Measurements from ENCODE around the gene KRT86.
"Not testable (repeated sequence)": the region's sequence is repeated elsewhere in the genome, so short reads cannot be mapped to it uniquely, and the experiment has no call there.

KRT86 gene

GRCh38 chr12:52238916-52239646 lies 35.4 kb upstream of the KRT86 start:
- no peak for DNase-seq

GRCh38 chr12:52239767-52240166 lies 34.7 kb upstream of the KRT86 start:
- DNase-seq = no peak

- DNase-seq = not testable (repeated sequence)
Measured at GRCh38 chr12:52240247-52240646, 34.2 kb upstream of the KRT86 start.

GRCh38 chr12:52241205-52241842 lies 33.1 kb upstream of the KRT86 start:
- no peak for DNase-seq

DNA sequence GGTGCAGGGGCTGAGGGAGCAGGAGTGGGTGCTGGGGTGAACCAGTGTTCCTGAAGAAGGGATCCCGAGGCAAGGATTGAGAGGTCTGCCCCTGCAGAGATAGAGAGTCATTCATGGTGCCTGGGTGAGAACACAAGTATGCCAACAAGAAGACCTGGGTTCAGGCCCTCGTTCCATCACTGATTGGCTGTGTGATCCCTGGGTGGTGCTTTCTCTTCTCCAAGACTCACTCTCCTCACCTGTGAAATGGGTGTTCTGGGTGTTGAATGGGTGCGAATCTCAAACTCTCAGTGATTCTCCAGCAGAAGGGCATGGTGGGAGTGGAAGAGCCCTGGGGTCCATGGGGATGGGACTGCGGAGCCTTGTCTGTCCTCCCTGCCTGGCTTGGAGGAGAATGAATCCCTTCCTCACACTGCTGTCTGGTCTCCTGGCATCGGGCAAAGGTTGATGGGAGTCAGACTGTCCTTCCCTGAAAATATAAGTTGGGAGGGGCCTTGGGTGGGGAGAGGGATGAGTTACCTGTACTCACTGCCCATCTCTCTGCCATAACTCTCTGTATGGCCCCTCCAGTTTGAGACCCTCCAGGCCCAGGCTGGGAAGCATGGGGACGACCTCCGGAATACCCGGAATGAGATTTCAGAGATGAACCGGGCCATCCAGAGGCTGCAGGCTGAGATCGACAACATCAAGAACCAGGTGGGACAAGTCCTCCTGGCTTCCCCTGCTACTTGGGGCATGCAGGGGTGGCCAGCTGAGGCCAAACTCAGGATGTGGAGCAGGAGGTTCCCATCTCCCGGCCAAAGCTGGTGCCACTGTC lies 31.8 kb upstream of the KRT86 start:
- DNase-seq = no peak

- no peak for DNase-seq
Measured at GRCh38 chr12:52243259-52243855, 31.1 kb upstream of the KRT86 start.

DNA sequence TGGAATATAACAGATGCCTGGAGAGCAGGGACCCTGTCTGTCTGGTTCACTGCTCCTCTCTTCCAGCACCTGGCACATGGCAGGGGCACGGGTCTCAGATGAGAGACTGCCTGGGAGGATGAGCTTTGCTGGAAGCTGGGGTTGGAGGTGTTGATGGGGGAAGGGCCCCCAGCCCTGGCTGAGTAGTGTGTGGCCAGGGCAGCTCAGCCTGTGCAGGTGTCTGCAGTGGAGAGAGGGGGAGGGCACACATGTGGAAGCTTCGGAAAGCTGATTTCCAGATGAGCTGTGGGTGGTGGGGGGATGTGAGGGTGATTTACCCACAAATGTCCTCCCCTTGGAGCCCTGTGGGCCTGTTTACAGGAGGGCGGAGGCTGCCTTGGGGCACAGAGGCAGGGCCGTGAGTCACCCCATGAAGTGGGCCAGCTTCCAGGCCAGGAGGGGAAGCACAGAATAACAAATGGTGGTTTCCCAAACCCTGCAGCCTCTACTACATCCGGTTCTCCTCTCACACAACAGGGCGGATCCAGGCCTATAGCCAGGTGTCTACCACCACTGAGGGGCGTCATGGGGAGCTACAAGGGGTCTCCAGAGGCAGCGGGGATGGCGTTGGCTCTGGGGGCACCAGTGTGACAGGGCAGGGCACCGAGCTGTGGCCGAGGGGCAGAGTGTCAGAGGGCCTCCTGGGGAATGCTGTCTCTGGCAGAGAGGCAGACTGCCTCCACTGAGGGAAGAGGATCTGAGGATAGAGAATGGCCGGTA lies 30.4 kb upstream of the KRT86 start:
- peak; percentile 81 for DNase-seq

- no peak for DNase-seq
Measured at GRCh38 chr12:52244615-52244994, 29.8 kb upstream of the KRT86 start.

DNA sequence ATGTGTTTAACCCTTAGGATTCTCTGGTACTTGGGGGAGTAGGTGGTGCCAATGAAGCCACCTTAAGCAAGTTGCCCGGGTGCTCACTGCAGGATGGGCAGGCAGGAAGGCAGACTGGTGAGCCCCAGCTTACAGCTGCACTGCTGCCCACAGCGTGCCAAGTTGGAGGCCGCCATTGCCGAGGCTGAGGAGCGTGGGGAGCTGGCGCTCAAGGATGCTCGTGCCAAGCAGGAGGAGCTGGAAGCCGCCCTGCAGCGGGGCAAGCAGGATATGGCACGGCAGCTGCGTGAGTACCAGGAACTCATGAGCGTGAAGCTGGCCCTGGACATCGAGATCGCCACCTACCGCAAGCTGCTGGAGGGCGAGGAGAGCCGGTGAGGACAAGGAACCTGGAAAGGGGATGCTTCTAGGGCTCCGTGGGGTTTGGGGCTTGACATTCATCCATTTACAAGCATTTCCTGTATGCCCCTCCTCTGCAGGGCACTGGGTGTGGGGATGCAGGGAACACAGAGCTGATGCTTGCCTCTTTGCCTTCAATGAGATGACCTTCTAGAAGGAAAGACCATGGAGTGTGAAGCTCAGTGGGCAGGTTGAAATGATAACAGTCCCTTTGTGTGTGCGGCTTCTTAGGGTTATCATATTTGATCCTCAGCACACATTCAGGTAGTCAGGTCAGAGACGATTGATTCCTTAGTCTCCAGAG lies 29.0 kb upstream of the KRT86 start:
- no peak for DNase-seq

GRCh38 chr12:52245962-52246569 lies 28.4 kb upstream of the KRT86 start:
- no peak for DNase-seq

GRCh38 chr12:52246720-52247621 lies 27.5 kb upstream of the KRT86 start:
- peak; percentile 55 for DNase-seq

DNA sequence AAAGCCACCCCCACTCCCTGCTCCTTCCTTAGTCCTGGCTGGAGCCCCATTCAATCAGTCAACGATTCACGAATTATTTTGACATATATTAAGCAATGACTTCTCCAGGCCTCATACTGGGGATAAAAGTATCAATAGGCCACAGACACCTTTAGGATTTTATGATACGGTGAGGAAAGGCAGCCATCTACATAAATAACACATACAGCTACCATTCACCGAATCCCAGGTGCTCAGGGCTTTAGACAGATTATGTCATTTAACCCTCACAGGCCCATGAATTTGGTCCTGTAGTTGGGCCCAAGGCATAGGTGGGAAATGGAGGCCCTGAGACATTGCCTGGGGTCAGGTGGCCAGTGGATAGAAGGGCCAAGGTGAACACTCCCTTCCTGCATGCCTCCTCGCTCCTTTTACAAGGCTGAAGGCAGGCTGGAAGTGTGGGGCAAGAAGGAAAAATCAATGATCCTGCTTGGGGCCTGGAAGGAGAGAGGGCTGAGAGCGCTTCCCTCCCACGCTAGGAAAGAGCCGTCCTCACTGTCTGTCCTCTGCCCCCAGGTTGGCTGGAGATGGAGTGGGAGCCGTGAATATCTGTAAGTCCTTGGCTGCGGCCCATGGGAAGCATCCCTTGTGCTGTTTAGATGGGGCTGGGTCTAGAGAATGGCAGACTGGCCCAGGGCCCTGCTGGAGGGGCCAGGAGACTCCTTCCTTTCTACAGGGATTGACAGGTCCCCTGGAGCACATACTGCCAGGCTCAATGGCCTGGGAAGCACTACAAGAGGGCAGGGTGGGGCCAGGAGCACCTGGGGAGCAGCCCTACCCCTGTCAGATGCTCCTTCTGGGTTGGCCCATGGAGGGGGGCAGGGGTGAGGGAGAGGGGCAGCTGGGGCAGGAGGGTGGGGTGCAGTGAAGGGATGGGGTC lies 26.6 kb upstream of the KRT86 start:
- no peak for DNase-seq

DNA sequence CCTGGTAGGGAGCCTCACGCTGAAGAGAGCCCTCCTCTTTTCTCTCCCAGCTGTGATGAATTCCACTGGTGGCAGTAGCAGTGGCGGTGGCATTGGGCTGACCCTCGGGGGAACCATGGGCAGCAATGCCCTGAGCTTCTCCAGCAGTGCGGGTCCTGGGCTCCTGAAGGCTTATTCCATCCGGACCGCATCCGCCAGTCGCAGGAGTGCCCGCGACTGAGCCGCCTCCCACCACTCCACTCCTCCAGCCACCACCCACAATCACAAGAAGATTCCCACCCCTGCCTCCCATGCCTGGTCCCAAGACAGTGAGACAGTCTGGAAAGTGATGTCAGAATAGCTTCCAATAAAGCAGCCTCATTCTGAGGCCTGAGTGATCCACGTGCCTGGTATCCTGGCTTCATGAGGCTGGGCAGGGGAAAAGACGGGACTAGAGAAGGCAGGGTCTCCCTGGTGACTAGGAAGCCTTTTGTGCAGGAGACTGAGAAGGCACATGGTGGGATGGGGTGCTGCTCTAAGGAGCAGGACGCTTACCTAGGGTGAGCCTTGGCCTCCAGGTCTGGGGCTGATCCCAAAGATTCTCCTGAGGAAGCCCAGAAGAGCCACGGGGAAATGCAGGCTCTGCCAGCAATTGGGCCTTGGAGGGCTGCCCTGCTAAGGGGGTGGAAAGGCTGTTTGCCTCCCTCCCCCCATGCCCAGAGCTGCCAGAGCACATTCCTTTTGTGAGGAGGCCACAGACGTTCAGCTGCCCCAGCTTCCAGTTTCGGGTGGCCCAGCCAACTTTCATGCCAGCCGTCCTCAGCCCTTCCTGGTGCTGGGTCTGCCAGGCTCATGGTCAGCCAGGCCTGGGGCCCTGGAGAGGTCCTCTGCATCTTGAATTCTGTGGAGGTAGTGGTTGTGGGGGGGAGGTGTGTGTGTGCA lies 25.6 kb upstream of the KRT86 start:
- no peak for DNase-seq

DNA sequence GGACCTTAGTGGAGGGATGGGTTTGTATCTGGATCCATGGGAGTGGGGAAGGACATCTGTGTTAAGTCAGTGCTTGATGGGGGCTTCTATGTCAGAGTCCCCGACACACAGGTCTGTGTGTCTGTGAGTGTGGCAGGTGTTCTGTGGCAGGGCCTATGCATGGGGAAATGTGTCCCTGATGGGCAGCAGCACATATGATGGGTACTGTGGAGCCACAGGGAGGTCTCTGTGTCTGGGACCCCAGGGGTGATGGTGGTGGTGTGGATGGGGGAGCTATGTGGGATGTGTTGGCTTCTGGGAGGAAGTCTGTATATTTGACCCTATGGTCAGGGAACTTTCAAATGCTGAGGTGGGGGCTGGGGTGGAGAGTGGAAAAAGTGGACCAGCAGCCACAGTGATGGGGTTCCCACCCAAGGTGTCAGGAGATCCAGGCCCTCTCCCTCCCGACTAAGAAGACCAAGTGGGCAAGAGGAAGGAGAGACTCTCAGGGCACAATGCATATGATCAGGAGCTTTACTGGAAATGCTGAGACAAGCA lies 24.9 kb upstream of the KRT86 start:
- DNase-seq = no peak

GRCh38 chr12:52250048-52250990 lies 24.1 kb upstream of the KRT86 start:
- no peak for DNase-seq

DNA sequence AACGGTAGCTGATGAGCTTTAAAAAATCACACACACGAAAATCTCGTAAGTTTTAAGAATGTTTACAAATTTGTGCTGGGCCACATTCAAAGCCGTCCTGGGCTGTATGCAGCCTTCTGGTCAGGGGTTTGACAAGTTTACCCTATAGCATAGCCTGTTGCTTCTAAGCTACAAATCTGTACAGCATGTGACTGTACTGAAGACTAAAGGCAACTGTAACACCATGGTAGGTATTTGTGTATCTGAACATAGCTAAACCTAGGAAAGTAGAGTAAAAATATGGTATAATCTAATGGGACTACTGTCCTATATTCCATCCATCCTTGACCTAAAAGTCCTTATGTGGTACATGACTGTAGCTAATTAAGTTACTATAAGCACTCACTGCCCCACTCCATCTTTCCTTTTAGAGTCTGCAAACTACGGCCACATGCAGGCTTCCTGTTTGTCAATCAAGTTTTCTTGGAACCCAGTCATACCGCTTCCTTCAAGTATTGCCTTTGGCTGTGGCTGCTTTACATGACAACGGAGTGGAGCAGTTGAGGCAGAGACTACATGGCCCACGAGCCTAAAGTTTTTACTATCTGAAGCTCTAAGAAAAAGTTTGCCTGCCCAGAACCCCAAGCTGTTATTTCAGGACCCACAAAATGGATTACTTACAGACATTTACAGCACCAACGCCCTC lies 22.9 kb upstream of the KRT86 start:
- peak; percentile 71 for DNase-seq

All from activated CD4-positive, alpha-beta T cell treated with anti-CD3 and anti-CD28 coated beads, Interleukin-2, amount 50 U/mL, for 16 hours (primary cell).